B cell (primary cell): ENCODE results near the gene GNG7. TPM values are rescaled to one million over a fixed set of nuclear protein-coding genes. Genes with fewer than 3 reads are reported as not detected.

Experiments used
- ATAC-seq: fragments of 200-7000 bp; cut with Tn5 transposase; one replicate; pipeline ENCODE4 v1.10.0; 2021; ENCODE audit warnings: low read depth, mild to moderate bottlenecking, moderate number of reproducible peaks, moderate library complexity
- CTCF ChIA-PET: fragments of 350-600 bp; sonication (Branson Sonifier 250); formaldehyde crosslinking; loops from one replicate; lab custom pipeline; 2021; ENCODE audit warnings: antibody characterized with exemption, inconsistent platforms; lab: Charles Lee
- POLR2A ChIA-PET: fragments of 350-600 bp; sonication (Branson Sonifier 250); formaldehyde crosslinking; loops from one replicate; lab custom pipeline; 2021; ENCODE audit warnings: antibody characterized with exemption; lab: Charles Lee
- DNase-seq: peaks from one replicate; pipeline ENCODE4 v3.0.0; 2013
- H2AFZ ChIP-seq: 2 replicates; pipeline ENCODE4 v1.6.1; 2012; ENCODE audit warnings: mild to moderate bottlenecking, low read depth, low read length; ENCODE audit not compliant: insufficient read depth, poor library complexity, severe bottlenecking
- H3K27ac ChIP-seq, 2 donors: 1 replicate in 1 of 2; 2 replicates in 1 of 2; pipeline ENCODE4 v1.5.1; 2012 to 2013; ENCODE audit warnings: low read length in 2 of 2, mild to moderate bottlenecking in 2 of 2, moderate library complexity in 1 of 2
- H3K27me3 ChIP-seq, 4 experiments: fragments of 200-600 bp in 1 of 4; sonication (generic) in 1 of 4; replicated peaks in 1 of 4; 1 replicate in 2 of 4; 2 replicates in 2 of 4; pipeline versions ENCODE4 v1.6.1 to v1.7.0; 2013 to 2016; ENCODE audit warnings: low read length in 3 of 4, mild to moderate bottlenecking in 2 of 4, mixed read lengths in 1 of 4, moderate library complexity in 1 of 4; ENCODE audit not compliant: insufficient read depth in 4 of 4, control insufficient read depth in 3 of 4; ENCODE audit errors: control extremely low read depth in 1 of 4
- H3K36me3 ChIP-seq, 2 experiments: replicated peaks in 1 of 2; 1 replicate in 1 of 2; 2 replicates in 1 of 2; pipeline versions ENCODE4 v1.6.1 to v1.7.1; 2013; ENCODE audit warnings: low read length in 1 of 2; ENCODE audit not compliant: insufficient read depth in 2 of 2, control insufficient read depth in 1 of 2; ENCODE audit errors: control extremely low read depth in 1 of 2, extremely low read depth in 1 of 2
- H3K4me1 ChIP-seq, 2 donors: fragments of 200-600 bp in 1 of 2; sonication (generic) in 1 of 2; 1 replicate in 1 of 2; 2 replicates in 1 of 2; pipeline versions ENCODE4 v1.5.1 to v1.6.1; 2013 to 2017; ENCODE audit warnings: low read length in 2 of 2; ENCODE audit not compliant: control insufficient read depth in 2 of 2, insufficient read depth in 2 of 2
- H3K4me2 ChIP-seq: replicated peaks from 2 replicates; pipeline ENCODE3; 2012; ENCODE audit warnings: mild to moderate bottlenecking, low read depth, low read length; ENCODE audit not compliant: poor library complexity, severe bottlenecking
- H3K4me3 ChIP-seq, 5 experiments: fragments of 200-600 bp in 1 of 5; sonication (generic) in 1 of 5; 1 replicate in 3 of 5; 2 replicates in 2 of 5; pipeline versions ENCODE4 v1.5.1 to v1.7.0; 2011 to 2016; ENCODE audit warnings: low read length in 4 of 5, mild to moderate bottlenecking in 4 of 5, low read depth in 2 of 5, control low read depth in 1 of 5, moderate library complexity in 1 of 5; ENCODE audit not compliant: insufficient read depth in 1 of 5; ENCODE audit errors: control extremely low read depth in 1 of 5, extremely low read depth in 1 of 5
- H3K79me2 ChIP-seq: fragments of 200-600 bp; sonication (generic); one replicate; pipeline ENCODE4 v1.6.0; 2016; ENCODE audit warnings: low read length; ENCODE audit not compliant: control insufficient read depth, insufficient read depth
- H3K9ac ChIP-seq: fragments of 200-600 bp; sonication (generic); 2 replicates; pipeline ENCODE4 v1.6.1; 2017; ENCODE audit warnings: mild to moderate bottlenecking, low read length, moderate library complexity
- H3K9me3 ChIP-seq, 3 donors: one replicate each; pipeline versions ENCODE4 v1.6.1 to v1.7.1; 2013; ENCODE audit warnings: low read length in 2 of 3; ENCODE audit not compliant: control insufficient read depth in 2 of 3, insufficient read depth in 1 of 3; ENCODE audit errors: control extremely low read depth in 1 of 3
- H4K20me1 ChIP-seq: 2 replicates; pipeline ENCODE4 v1.6.0; 2012; ENCODE audit warnings: mild to moderate bottlenecking, low read length; ENCODE audit not compliant: insufficient read depth, control insufficient read depth, poor library complexity, severe bottlenecking
- H3K27ac Mint-ChIP-seq: one replicate; pipeline ENCODE4 v1.8.0; 2021; ENCODE audit warnings: mixed read lengths
- H3K27me3 Mint-ChIP-seq: one replicate; pipeline ENCODE4 v1.8.0; 2021; ENCODE audit warnings: mixed read lengths
- H3K4me1 Mint-ChIP-seq: one replicate; pipeline ENCODE4 v1.8.0; 2021; ENCODE audit warnings: mixed read lengths
- H3K4me3 Mint-ChIP-seq: one replicate; pipeline ENCODE4 v1.8.0; 2021; ENCODE audit warnings: mixed read lengths
- H3K9me3 Mint-ChIP-seq: one replicate; pipeline ENCODE4 v1.8.0; 2022; ENCODE audit warnings: mixed read lengths; ENCODE audit not compliant: insufficient read depth
- CTCF ChIP-seq: fragments of 200-600 bp; IDR thresholded peaks from one replicate; pipeline ENCODE4 v1.8.0; 2022; ENCODE audit warnings: antibody characterized with exemption, mild to moderate bottlenecking
- EZH2 ChIP-seq: IDR thresholded peaks from 2 replicates; pipeline ENCODE4 v1.6.1; 2012; ENCODE audit warnings: borderline replicate concordance, low read depth, mild to moderate bottlenecking, moderate library complexity, low read length; ENCODE audit not compliant: insufficient read depth, poor library complexity, severe bottlenecking
- WGBS: methylation state at CpG from one replicate; pipeline ENCODE4 v1.1.5; 2013; ENCODE audit warnings: missing lambda C conversion rate; ENCODE audit not compliant: insufficient coverage; 5-methylcytosine and 5-hydroxymethylcytosine counted together
- intact Hi-C: fragments of 100-400 bp; cut with micrococcal nuclease; formaldehyde crosslinking; loops from one replicate; pipeline ENCODE4 v1.10.0; 2022
- polyA plus RNA-seq: library from polyadenylated mRNA; depleted of rRNA; stranded (reverse); fragments of >200 nt; gene quantifications from 2 replicates; pipeline ENCODE4 v1.2.3, GENCODE V29; 2012
- total RNA-seq, 2 donors: library from RNA; stranded (reverse); fragments of 120-200 nt in 1 of 2; gene quantifications; 1 replicate in 1 of 2; 2 replicates in 1 of 2; pipeline versions ENCODE4 v1.2.3 to v1.2.4, GENCODE V29; 2013 to 2022

GNG7 gene
- total and polyA plus RNA-seq, 2 donors (not counting 1 experiment from before 2014, with no cell fraction given), result 76.3 to 153 TPM

GRCh38 chr19:2676823-2677222 lies 25.7 kb downstream of the GNG7 start:
- DNase-seq (no peak), ATAC-seq (no peak)
- Mint-ChIP-seq H3K27ac (peak overlapping the region; percentile 88), H3K4me3 (no peak overlapping the region), H3K27me3 (no peaks in the 10 kb centered on the region), H3K9me3 (peaks cover 6% of the 10 kb centered on the region), H3K4me1 (peaks cover 61% of the 10 kb centered on the region)
- ChIA-PET POLR2A (interaction anchor here (0.6 kb wide), 1 partner anchor 375 kb away, joined by 4 read pairs; no protein-coding TSS in a partner anchor), CTCF (interaction anchor here (1.3 to 1.4 kb wide), 2 partner anchors 29 to 73 kb away, joined by 4 to 5 read pairs; no protein-coding TSS in a partner anchor)
- peaks cover 0 to 31% (median 13%) of the 10 kb centered on the region in 3 donors for H3K9me3 ChIP-seq
- intact Hi-C loops, result no loop called here
- H3K4me3 ChIP-seq, result no peak overlapping the region
- no peak overlapping the region for H3K4me2 ChIP-seq
- no peaks in the 10 kb centered on the region for H3K27me3 ChIP-seq
- peaks cover 0 to 39% of the 10 kb centered on the region in 2 experiments for H3K36me3 ChIP-seq
- H4K20me1 ChIP-seq, result no peaks in the 10 kb centered on the region
- no peak overlapping the region for H3K9ac ChIP-seq
- WGBS, result 95% methylated on average over 12 of the region's 12 CpGs
- H3K4me1 ChIP-seq, result peaks cover 47 to 54% of the 10 kb centered on the region in 2 donors
- peaks cover 91% of the 10 kb centered on the region for H3K79me2 ChIP-seq
- peak overlapping the region; percentile 99 to 100 for H3K27ac ChIP-seq
- TF ChIP-seq EZH2 (no peak), CTCF (no peak)
- H2AFZ ChIP-seq, result no peak overlapping the region

DNA sequence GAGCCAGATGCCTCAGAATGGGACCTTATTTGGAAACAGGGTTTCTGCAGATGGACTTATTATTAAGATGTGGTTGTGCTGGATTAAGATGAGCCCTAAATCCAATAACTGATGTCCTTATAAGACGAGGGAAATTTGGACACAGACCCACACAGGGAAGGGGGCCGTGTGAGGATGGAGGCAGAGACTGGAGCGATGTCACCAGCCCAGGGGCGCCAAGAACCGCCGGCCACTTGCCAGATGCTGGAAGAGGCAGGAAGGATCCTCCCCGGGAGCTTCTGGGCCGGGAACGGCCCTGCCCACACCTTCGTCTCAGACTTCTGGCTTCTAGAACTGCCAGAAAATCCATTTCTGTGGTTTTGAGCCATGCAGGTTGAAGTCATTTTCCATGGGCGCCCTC lies 26.6 kb downstream of the GNG7 start:
- WGBS, result 95% methylated on average over 11 of the region's 11 CpGs
- no peak for DNase-seq
- Mint-ChIP-seq H3K9me3 (peaks cover 6% of the 10 kb centered on the region), H3K27ac (peak overlapping the region; percentile 88), H3K4me3 (no peak overlapping the region), H3K4me1 (peaks cover 58% of the 10 kb centered on the region), H3K27me3 (no peaks in the 10 kb centered on the region)
- CTCF ChIA-PET, result interaction anchor here (1.4 kb wide), 1 partner anchor 28 kb away, joined by 4 read pairs; no protein-coding TSS in a partner anchor
- intact Hi-C loops, result no loop called here
- Histone ChIP-seq H4K20me1 (peaks cover 8% of the 10 kb centered on the region), H3K4me1 (peaks cover 38 to 45% of the 10 kb centered on the region in 2 donors), H3K9me3 (peaks cover 0 to 22% (median 10%) of the 10 kb centered on the region in 3 donors), H3K27ac (peak overlapping the region; percentile 28 to 99), H3K36me3 (peaks cover 0 to 42% of the 10 kb centered on the region in 2 experiments), H2AFZ (no peak overlapping the region), H3K9ac (no peak overlapping the region), H3K79me2 (peaks cover 92% of the 10 kb centered on the region), H3K27me3 (no peaks in the 10 kb centered on the region), H3K4me3 (no peak overlapping the region), H3K4me2 (no peak overlapping the region)
- no peak for ATAC-seq
- TF ChIP-seq EZH2 (no peak), CTCF (no peak)
- POLR2A ChIA-PET, result no interaction called here
